GM15510 (cell line): ENCODE measurements around the gene TRIM71.

Experiments
- POLR2A ChIP-seq: IDR thresholded peaks from 3 replicates; pipeline ENCODE4 v1.6.1; 2011; ENCODE audit warnings: borderline replicate concordance; ENCODE audit not compliant: insufficient read length; ENCODE audit errors: extremely low read depth

TRIM71 gene

DNA sequence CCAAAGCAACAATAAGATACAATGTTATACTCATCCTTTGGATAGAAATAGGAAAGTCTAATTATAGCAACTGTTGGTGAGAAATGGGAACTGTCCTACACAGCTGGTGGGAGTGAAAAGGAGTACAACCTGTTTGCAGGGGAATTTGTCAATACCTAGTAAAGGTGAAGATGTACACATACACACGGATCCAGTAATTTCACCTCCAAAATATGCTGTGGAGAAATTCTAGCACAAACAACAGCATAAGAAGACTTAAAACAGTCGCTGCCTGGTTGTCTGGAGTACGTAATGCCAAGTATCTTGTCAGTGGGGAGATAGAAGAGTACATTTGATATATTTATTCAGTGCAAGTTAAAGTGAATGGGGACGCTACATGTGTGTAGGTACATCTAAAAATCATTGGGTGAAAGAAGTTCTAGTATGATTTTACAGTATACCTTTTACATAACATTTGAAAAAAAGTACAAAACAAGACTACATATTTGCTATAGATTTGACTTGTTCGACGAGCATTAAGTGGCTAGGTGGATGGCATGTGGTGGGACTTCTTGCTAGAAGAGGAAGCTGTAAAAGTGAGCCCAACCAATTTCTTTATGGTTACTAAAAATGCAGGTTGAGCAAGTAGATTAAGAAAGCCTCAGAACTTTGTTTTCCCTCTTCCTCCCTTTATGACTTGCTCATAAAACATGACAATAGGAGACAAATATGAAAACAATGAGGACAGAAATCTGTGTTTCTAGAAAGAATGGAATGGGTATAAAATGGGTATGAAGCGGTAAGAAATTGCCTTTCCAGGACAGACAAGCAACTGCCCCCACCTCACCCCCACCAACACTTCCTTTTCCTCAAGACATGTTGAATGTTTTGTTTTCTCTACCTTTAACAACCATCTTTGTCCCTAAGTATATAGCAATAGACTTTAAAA is 83.5 kb downstream of the TRIM71 start:
- no peak for TF ChIP-seq POLR2A

GRCh38 chr3:32903953-32904352 is 86.2 kb downstream of the TRIM71 start:
- no peak for TF ChIP-seq POLR2A

DNA sequence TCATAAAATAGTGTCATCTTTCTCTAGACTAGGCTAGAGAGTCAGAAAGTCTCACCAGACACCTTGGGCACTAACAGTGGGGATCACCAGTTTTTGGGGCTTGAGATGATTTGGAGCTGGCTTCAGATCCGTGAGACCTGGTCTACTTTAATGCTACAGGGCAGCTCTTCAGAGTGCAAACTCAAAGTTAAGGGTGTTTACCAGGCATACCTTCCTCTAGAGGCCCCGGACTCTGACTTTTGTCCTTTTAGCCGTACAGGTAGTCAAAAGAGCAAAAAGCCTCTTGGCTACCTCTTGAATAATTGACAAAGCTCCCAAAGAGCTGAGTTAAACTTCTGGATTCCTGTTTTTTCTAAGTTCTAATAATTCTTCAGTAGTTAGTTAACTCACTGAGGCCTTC is 92.2 kb downstream of the TRIM71 start:
- TF ChIP-seq POLR2A = no peak

GRCh38 chr3:32910954-32911353 is 93.2 kb downstream of the TRIM71 start:
- TF ChIP-seq POLR2A = no peak

GRCh38 chr3:32912046-32912445 is 94.2 kb downstream of the TRIM71 start:
- no peak for TF ChIP-seq POLR2A

GRCh38 chr3:32913790-32914446 is 96.1 kb downstream of the TRIM71 start:
- TF ChIP-seq POLR2A = no peak

GRCh38 chr3:32919920-32920319 is 102.1 kb downstream of the TRIM71 start:
- TF ChIP-seq POLR2A = no peak

DNA sequence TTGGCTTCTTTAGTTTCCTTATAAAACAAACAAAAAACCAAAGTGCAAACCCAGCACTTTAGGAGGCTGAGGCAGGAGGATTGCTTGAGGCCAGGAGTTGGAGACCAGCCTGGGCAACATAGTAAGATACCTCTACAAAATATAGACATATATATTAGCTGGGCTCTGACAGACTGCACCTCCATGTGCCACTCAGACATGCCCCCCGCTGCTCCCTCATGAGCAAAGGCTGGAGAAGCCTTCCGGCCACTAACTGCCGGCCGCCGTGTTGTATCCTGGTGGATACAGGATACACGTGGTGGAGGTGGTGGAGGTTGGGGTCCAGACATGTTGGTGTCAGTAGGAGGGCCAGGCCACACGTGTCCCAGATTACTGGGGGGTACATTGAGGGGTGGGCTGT is 104.3 kb downstream of the TRIM71 start:
- TF ChIP-seq POLR2A = no peak

GRCh38 chr3:32930161-32930560 is 112.4 kb downstream of the TRIM71 start:
- TF ChIP-seq POLR2A = no peak

DNA sequence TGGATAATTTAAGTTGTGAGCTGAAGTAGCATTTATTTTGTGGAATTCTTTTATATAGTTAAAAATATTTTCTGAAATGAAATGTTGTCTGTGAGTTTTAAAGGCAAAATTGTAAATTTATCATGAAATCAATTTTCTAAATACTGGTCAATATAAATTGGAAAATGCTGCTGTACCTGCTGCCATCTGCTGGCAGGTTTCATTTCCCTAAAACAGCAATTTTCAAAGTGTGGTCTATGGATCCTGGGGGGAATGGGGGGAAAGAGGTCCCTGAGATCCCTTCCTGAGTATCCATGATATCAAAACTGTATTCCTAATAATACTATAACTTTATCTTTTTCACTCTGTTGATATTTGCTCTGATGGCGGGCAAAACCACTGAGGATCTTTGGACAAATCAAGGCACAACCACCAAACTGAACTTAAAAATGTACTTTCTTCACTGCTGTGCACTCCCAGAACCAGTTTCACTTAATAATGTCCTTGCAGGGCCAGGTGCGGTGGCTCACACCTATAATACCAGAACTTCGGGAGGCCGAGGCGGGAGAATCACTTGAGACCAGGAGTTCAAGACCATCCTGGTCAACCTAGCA is 116.4 kb downstream of the TRIM71 start:
- TF ChIP-seq POLR2A = no peak

DNA sequence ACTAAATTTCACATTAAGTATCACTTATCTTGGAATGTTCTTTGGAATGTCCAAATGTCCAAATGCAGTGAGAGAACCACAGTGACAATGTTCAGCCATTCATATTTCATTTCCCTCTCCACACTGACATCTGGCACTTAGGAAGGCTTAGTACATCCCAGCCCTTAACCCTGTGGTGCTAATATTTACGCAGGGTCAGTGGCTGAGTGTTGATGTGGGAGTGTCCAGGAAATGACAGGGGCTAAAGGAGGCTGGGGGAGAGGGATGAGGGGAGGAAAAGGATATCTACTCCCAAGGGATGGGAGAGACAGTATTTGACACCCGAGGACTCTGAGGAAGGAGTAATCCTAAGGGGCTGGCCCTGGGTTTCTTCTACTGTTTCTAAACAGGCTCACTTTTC is 119.5 kb downstream of the TRIM71 start:
- TF ChIP-seq POLR2A = no peak

DNA sequence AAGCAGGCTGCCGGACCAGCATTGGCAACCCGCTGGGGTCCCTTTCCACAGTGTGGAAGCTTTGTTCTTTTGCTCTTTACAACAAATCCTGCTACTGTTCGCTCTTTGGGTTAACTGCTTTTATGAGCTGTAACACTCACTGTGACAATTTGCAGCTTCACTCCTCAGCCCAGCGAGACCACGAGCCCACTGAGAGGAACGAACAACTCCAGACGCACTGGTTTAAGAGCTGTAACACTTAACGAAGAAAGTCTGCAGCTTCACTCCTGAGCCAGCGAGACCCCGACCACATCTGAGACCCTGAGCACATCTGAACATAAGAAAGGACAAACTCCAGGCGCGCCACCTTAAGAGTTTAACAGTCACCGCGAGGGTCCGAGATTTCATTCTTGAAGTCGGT is 122.9 kb downstream of the TRIM71 start:
- no peak for TF ChIP-seq POLR2A

DNA sequence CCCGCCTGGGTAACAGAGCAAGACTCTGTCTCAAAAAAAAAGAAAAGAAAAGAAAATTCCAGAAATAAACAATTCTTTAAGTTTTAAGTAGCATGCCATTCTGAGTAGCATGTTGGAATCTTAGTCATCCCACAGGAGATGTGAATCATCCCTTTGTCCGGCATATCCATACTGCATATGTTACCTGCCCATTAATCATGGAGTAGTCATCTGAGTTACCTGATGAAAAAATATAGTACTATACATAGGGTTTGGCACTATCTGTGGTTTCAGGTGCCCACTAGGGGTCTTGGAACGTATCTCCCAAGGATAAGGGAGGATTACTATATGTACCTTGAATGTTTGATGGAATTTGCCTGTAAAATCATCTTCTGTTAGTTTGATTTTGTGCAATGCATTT is 127.3 kb downstream of the TRIM71 start:
- TF ChIP-seq POLR2A = no peak

- no peak for TF ChIP-seq POLR2A
These were observed 129.4 kb downstream of the TRIM71 start for GRCh38 chr3:32946973-32947788.
